Measurements from ENCODE around the gene ZNF883.
"Not testable (repeated sequence)": the region's sequence is repeated elsewhere in the genome, so short reads cannot be mapped to it uniquely, and the experiment has no call there.

Gene ZNF883

DNA sequence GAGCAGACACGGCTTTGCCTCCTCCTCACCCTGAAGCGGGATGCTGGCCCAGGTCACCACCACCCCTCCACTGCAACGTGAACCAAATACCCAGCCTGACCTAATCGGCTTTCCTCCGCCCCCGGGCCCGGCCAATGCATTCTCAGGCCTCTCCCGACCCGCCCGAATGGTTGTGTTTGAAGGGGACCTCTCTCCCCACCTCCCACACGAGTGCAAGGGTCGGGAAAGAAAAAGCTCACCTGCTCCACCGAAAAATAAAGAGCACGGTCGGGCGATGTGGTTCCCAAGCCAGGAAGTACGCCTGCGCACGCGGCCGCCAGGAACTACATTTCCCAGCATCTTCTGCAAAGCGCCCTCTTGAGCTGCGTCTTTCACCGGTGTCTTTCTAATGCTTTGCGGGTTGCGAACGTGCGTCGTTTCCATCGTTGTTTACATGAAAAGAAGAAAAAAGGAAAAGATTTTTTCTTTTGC, at the start of gene ZNF883:
Gene ZNF883, minus strand, starts transcription at position 282 of the 471 bp plus-strand sequence.
- peak; percentile 44 for DNase-seq

DNA sequence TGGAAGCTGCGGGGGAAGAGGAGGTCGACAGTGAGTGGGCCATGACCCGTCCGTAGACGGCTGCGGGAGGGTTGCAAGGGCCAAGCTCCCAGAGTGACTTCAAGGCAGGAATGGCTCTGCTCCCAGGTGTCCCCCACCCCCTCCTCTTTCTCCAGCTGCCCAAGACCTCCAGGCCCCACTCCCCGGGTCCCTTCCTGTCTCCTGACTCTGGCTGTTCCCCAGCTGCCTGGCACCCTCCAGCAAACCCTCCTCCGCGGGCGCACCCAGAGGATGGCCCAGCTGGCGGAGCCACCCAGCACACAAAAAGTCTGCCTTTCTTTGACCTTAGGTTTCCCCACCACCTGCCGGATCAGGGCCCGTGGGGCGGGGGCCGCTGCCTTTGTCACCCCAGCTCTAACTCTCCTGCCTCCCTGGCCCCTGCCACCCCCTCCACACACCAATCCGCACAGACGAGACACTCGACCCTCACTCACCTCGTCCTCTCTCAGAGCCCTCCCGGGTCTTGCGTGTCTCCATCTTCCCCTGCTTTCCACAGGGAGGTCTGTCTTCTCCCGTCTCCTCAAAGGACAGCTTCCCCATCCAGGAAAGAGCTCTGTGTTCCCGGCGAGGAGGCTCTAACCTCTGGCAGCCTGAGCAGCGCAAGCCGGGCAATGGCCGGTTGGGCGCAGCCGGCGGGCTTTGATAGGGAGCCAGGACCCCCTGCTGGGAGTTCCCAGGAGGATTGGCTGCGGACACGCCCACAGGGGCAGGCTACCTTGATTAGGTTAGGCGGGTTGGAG, 49.3 kb upstream of the ZNF883 start:
- not testable (repeated sequence) for DNase-seq

DNA sequence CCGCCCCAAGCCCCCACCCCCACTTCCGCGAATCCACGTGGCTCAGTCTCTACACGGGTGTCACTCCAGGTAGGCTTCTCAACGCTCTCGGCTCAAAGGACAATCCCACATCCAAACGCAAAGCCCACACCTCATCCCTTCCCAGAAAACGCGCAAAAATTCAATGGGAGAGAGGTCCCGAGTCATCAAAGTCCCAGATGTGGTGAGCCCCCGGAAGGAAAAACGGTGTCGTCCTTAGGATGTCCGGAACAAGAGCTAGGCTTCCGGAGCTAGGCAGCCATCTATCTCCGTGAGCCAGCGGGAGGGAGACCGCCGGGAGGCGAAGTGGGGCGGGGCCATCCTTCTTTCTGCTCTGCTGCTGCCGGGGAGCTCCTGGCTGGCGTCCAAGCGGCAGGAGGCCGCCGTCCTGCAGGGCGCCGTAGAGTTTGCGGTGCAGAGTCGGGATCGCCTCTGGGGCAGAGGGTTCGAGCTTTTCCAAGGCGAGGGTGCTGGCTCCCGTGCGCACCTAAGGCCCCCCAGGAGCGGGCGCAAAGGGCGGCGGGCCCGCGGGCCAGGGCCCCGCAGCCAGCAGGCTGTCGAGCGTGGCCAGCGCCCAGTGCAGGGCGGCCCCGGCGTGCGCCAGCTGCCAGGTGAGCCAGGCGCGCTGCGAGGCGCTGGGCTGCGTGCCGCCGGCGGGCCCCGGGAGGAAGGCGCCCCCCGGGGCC, 47.7 kb upstream of the ZNF883 start:
- peak; percentile 19 for DNase-seq

DNA sequence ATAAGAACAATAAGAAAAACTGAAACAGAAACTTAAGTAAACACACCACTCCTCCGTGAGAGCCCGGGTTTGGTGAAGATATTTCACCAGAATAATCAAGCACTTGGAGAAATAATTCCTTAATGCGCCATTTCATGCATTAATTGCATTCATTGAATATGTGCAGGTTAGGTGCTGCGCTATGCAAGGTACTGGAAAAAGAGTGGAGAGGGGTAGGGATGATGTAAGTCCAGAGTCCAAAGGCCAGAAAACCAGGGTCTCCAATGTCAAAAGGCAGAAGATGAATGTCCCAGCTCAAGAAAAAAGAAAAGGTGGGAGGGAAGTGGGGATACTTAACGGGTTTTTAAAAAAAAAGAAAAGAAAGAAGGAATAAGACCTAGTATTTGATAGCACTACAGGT, 45.2 kb upstream of the ZNF883 start:
- no peak for DNase-seq

DNA sequence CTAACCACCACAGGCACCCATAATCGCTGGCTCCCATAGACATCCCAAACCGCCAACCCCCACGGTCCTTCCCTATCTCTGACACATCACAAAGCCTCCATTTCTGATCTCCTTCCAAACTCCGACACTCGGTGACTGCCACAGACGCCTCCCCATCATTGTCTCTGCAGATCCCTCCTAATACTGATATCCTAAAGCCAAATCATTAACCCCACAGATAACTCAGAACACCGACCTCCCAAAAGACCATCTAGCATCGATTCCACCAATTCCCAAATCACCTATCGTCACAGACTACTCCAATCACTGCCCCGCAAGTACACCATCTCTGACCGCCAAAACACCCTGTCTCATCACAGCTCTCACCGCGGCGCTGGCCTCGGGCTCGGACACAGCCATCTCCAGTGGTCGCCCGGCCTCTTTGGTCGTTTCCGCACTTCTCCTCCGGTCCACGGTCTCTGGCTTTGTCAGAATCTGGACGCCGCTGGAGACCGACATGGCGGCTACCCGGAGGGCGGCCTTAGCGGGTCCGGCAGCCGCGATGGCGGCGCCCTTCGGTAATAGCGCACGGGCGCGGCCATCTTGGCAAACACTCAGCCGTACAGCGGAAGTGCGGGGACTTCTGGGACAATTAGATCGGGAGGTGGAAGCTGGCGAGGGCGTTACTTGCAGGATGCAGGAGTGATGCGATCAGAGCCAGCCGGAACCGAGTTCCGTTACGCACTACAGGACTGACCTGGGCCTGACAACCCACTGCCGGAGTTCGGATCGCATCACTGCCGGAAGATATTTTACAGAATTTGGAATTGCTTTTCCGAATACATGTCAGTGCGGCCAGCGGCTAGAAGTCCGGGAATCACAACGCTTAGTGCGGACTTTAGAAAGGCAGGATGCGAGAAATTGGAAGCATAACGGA, 44.5 kb upstream of the ZNF883 start, which contains the start of gene ZFP37:
Gene ZFP37, minus strand, starts transcription at position 534 of the 916 bp plus-strand sequence. Its CDS starts 36 bp downstream, at position 498.
- peak; percentile 95 for DNase-seq

DNA sequence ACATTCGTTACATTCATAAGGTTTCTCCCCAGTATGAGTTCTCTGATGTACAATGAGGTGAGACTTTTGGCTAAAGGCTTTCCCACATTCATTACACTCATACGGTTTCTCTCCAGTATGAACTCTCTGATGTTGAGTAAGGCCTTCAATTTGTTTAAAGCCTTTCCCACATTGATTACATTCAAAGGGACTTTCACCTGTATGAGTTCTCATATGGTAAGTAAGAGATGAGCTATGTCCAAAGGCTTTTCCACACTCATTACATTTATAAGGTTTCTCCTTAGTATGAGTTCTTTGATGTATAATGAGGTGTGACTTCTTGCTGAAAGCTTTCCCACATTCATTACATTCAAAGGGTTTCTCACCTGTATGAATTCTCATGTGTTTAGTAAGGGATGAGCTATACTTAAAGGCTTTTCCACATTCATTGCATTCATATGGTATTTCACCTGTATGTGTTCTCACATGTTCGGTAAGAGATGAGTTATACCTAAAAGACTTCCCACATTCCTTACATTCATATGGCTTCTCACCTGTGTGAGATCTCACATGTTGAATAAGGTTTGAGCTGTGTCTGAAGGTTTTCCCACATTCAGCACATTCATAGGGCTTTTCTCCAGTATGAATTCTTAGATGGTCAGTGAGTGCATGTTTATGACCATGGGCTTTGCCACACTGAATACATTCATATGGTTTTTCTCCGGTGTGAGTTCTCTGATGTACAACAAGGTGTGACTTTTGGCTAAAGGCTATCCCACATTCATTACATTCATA, 31.1 kb upstream of the ZNF883 start:
- no peak for DNase-seq

DNA sequence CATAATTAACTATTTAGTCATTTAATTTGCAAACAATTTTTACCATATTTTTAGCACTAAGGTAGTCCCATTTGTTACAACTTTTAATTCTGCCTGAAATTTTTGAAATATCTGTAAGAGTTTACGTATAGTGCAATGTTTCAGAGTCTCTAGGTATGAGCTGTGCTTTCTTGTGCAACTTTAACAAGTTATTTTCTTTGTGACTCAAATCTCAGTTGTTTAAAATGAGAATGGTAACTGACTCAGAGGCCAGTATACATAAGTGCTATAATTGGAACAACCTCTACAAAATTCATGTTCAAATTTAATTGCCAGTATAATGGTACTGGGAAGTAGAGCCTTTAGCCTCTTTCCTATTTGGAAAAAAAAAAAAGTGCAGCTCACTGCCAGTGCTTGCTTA, 14.2 kb upstream of the ZNF883 start:
- no peak for DNase-seq

DNA sequence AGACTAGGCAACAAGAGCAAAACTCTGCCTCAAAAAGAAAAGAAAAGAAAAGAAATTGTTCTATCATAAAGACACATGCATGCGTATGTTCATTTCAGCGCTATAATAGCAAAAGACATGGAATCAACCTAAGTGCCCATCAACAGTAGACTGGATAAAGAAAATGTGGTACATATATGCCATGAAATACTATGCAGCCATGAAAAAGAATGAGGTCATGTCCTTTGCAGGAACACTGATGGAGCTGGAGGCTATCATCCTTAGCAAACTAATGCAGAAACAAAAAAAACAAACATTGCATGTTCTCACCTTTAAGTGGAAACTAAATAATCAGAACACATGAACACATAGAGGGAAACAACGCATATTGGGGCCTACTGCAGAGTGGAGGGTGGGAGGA, 6.3 kb upstream of the ZNF883 start:
- DNase-seq, result no peak

DNA sequence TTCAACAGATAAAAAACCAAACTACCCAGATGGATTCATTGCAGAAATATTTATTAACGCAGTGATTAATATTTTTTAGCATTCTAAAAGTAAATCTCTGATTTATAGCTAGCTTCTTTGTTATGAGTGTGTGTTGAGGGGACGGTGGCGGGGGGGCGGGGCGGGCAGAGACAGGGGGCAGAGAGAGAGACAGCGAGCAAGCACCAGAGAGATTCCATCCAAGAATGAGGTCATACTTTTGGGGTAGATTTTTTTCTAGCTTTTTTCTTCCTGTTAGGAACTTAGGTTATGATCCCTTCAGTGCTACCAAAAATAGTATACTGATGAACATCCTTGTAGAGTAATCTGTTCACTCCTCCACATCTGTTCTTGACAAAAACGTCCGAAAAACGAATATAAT, 500 bp upstream of the ZNF883 start:
- DNase-seq, result no peak

DNA sequence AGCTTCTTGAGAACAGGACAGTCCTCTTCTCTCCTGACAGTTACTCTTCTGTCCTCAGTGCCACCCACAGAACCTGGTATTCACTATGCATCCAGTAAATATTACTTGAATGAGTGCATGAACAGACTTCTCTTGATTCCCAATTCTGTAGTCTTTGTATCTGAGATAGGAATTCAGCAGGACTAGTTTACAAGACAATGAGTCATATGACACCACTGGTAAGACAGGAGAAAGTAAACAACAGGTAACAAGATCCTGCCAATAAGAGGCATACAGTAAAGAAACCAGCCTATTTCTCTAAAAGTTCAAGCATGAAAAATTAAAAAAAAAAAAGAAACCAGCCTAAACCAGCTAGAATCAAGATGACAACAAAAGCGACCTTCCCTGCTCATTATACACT, 6.2 kb downstream of the ZNF883 start:
- no peak for DNase-seq

DNA sequence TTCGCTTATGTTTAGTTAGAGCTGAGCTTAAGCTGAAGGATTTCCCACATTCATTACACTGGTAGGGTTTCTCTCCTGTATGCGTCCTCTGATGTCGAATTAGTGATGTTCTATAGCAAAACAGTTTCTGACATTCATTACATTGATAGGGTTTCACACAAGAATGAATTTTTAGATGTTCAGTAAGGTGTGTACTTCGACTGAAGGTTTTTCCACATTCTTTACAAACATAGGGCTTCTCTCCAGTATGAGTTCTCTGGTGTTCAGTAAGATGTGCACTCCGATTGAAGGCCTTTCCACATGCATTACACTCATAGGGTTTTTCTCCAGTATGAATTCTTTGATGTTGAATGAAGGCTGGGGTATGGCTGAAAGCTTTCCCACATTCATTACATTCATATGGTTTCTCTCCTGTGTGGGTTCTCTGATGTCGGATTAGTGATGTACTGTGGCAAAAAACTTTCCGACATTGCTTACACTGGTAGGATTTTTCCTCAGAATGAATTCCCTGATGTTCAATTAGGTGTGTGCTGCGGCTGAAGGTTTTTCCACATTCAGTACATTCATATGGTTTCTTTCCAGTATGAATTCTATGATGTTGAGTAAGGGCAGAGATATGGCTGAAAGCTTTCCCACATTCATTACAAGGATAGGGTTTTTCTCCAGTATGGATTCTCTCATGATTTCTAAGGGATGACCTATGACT, 14.6 kb downstream of the ZNF883 start:
- no peak for DNase-seq

DNA sequence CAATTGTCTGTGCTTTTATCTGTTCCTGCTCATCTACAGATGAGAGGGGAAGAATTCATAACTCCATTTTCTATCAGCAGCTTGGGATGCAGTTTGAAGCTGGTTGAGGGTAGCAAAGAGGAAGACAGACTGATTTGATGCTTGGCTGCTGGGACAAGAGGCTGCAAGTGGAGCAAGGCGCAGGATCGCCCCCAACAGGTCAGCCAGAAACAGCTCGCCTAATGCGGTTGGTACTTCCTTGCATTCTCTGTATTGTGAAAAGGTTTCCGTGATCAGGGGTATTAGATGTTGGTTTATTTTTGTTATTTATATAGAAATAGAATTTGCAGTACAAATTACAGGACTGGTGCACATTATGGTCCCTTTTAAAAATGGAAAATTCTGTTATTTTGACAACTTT, 40.6 kb downstream of the ZNF883 start:
- DNase-seq, result no peak

DNA sequence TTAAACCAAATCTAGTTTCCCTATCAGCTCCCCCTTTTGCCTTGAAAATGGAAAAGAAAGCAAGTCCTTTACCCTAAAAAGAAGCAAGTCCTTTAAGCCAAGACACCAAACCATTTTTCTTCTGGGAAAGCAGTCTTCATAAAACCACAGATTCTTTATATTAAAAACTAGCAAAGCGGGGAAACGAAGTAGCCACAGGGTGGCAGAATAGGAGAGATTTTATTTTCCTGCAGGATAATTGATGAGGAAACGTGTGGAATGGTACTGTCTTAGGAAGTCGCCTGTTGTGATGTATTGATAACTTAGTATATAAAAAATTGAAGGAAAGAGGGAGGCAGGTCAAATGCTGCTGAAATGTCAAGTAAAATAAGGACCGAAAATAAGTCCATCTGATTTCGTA, 41.1 kb downstream of the ZNF883 start:
- no peak for DNase-seq

DNA sequence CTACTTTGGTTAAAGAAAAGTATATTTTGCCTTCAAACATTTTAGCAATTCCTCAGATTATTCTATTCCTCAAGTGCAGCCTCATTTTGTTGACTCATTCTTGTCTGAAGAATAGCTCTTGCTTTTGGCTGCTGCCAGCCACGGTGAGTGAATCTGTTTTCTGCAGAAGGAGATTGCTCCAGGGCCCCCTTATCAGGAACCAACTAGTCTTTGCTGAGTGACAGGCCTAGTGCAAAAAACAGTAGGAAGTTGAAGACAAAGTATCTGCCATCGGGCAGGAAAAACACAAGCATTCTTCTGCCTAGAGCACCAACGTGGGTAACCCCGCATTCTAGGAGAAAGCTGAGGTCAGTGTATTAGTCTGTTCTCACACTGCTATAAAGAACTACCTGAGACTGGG, 42.3 kb downstream of the ZNF883 start:
- no peak for DNase-seq

DNA sequence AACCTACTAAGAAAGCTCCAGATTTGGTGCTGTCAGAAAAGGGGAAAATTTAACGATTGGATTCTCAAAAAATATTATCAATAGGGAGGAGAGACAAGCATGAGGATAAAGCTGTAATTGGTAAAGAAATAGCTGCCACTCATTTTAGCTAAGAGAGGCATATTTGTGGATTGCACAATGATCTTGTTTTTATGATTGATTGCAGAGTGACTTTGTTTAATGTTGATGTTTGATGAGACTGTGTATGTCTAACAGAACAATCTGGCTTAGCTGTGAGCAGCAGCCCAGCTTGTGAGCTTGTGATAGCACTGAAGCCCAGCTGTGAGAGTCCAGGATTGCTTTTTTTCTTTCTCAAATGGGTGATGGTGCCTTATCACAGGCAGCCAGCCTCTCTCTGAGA, 56.4 kb downstream of the ZNF883 start:
- no peak for DNase-seq

DNA sequence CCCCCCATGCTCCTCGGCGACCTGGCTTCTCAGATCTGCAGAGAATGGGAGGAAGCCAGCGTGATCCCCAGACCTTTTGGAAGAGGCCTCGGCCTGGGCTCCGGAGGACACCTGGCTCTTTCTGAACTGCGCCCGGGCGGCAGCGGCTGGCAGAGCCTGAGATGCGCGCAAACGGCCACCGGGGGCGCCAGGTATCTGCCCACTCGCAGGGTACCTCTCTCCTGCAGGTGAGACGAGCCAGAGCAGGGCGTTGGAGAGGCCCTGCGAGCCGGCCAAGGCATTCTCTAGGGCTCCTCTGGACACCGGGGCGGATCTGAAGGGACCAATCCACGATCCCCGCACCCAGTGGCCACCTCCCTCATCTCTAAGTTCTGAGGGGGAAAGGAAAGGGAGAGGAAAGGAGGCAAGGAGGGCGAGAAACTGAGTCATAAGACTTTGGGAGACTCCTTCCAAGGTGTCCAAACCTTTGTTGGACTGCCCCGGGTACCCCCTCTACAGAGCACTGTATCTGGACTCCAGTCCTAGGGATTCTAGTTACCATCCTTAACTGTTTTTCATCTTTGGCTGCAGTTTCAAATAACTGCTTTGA, 66.3 kb downstream of the ZNF883 start:
- DNase-seq, result no peak

DNA sequence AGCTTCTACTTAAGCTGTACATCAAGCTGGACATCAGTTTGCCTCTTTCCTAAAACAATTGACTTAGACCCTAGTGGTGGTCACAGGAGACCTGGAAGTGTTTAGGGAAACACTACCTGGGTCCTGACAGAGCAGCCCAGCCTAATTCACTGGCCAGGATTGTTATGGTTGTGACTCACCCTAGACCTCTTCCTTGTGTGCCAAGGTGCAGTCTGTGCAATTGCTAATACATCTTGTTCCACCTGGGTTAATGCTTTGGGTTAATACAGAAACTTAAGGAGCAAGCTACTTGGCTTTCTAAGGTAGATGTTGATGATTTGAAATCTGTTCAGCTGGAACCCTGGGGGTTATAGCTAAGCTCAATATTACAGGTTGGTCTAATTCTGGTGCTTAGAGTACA, 72.6 kb downstream of the ZNF883 start:
- DNase-seq, result no peak

DNA sequence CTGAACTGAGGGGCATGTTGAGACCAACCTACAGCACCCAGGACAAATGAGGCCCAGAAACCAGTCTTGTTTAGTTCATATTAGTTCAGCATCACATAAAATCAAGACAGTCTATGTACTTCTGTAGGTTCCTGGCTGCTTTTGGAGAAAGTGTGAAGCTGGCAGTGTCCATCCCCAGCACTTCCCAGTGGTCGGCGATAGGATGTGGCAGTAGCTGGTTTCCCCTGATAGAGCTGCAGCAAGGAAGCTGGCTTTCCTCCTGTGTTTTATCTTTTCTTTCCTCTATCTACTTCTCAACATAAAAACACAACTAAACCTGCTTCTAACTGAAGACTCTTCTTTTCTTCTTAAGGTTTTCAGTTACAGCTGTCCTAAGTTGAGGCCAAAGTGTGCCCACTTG, 78.3 kb downstream of the ZNF883 start:
- no peak for DNase-seq

DNA sequence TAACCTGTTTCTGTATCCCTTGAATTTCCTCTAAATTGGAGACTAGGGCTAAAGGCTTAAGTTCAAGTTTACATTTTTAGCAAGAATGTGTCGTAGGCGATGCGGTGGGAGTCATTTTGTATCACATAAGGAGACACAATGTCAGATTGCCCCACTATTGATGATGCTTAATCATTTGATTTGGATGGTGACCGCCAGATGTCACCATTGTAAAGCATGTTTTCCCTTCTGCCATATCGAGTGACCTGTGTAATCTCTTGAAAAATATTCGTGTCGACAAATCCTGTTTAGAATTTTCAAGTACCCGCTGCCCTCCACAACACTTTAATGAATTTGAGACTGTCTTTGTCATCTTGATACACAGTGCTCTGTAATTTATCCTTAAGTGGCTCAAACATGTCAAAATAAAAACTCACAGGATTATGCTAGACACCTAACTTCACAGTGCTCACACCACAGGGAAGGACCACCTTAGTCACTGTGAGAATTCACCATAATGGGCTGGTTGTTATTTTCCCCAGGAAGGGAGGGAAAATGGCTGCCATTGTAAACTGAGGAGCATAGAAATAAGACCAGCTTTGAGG, 86.8 kb downstream of the ZNF883 start:
- DNase-seq, result no peak

DNA sequence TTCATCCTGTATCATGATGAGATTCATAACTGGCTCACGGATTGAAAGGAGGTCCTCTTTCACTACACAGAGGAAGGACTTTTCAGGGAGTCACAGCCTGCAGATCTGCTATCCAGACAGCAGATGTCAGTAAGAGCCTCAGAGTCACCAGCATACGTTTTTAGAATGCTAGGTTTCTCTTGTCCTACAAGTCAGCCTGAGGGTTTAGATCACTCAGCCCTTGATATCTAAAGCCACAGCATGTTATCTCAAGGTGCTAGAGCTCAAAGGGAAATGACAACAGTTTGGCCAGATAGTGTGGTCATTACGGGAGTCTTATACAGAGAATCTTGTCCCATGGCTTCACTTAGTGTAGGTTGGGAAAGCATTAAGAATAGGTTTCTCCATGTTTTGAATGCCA, 90.4 kb downstream of the ZNF883 start:
- no peak for DNase-seq

DNA sequence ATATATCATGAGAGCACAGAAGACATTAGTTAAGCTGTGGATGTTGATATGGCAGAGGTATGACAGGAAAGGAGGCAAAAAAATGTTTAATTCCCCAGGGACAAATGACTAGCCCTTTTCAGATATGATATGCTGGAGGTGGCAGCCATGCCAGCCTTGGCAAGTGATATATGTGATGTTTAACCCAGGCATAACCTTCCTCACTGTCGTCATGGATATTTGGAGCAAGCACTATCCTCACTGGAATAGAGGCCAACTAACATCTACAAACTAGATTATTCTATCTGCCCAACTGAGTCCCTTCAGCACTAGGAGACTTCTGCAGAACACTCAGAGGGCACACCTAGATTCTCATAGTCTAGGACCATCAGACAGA, 94.0 kb downstream of the ZNF883 start:
- no peak for DNase-seq

Measured in 8988T (cell line).